ENCODE measurements around the gene ZDHHC13.
"Not testable (repeated sequence)": the region's sequence is repeated elsewhere in the genome, so short reads cannot be mapped to it uniquely, and the experiment has no call there.

ZDHHC13 gene

GRCh38 chr11:19117760-19118097 is 761 bp downstream of the ZDHHC13 start:
- TF ChIP-seq CTCF (IDR thresholded peaks at IDR 0.05; ENCODE audit: low read depth, low read length, missing control alignments), result no peak
- H3K27ac ChIP-seq, result no peak overlapping the region
- in situ Hi-C loops (cut with HindIII; ENCODE audit: low pct_ligation_motif_present, low sequenced_read_pairs), result no loop called here

GRCh38 chr11:19121646-19122045 is 4.7 kb downstream of the ZDHHC13 start:
- DNase-seq, result peak; percentile 4
- TF ChIP-seq CTCF (IDR thresholded peaks at IDR 0.05; ENCODE audit: low read depth, low read length, missing control alignments), result no peak
- H3K27me3 ChIP-seq (replicated peaks), result no peaks in the 10 kb centered on the region

More at GRCh38 chr11:19117760-19118097, 761 bp downstream of the ZDHHC13 start:
- H3K36me3 ChIP-seq (replicated peaks), result no peaks in the 10 kb centered on the region
- H3K27me3 ChIP-seq (replicated peaks), result no peaks in the 10 kb centered on the region
- peak overlapping the region; percentile 84 for H3K4me3 ChIP-seq (ENCODE audit: low read depth, low read length)
- DNase-seq, result no peak

GRCh38 chr11:19122960-19123615 is 6.1 kb downstream of the ZDHHC13 start:
- Histone ChIP-seq H3K4me3 (ENCODE audit: low read depth, low read length) (no peak overlapping the region), H3K36me3 (replicated peaks) (no peaks in the 10 kb centered on the region), H3K27me3 (replicated peaks) (no peaks in the 10 kb centered on the region), H3K27ac (no peak overlapping the region)
- TF ChIP-seq CTCF (IDR thresholded peaks at IDR 0.05; ENCODE audit: low read depth, low read length, missing control alignments), result no peak
- DNase-seq, result no peak
- in situ Hi-C loops (cut with HindIII; ENCODE audit: low pct_ligation_motif_present, low sequenced_read_pairs), result no loop called here

More at GRCh38 chr11:19121646-19122045, 4.7 kb downstream of the ZDHHC13 start:
- no peak overlapping the region for H3K4me3 ChIP-seq (ENCODE audit: low read depth, low read length)
- in situ Hi-C loops (cut with HindIII; ENCODE audit: low pct_ligation_motif_present, low sequenced_read_pairs), result no loop called here
- H3K27ac ChIP-seq, result no peak overlapping the region
- H3K36me3 ChIP-seq (replicated peaks), result no peaks in the 10 kb centered on the region

DNA sequence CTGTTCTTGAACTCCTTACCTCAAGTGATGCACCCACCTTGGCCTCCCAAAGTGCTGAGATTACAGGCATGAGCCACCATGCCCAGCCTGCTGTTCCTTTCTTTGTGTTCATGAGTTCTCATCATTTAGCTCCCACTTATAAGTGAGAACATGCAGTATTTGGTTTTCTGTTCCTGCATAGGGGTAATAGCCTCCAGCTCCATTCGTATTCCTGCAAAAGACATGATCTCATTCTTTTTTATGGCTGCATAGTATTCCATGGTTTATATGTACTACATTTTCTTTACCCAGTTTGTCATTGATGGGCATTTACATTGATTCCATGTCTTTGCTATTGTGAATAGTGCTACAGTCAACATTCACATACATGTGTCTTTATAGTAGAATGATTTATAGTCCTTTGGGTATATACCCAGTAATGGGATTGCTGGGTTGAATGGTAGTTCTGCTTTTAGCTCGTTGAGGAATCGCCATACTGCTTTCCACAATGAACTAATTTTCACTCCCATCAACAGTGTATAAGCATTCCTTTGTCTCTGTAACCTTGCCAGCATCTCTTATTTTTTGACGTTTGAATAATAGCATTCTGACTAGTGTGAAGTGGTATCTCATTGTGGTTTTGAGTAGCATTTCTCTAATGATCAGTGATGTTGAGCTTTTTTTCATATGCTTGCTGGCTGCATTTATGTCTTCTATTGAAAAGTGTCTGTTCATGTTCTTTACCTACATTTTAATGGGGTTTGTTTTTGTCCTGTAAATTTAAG is 9.8 kb downstream of the ZDHHC13 start:
- H3K4me3 ChIP-seq (ENCODE audit: low read depth, low read length); in situ Hi-C loops (cut with HindIII; ENCODE audit: low pct_ligation_motif_present, low sequenced_read_pairs); H3K27ac ChIP-seq; H3K36me3 ChIP-seq (replicated peaks); H3K27me3 ChIP-seq (replicated peaks); DNase-seq: not testable (repeated sequence)

DNA sequence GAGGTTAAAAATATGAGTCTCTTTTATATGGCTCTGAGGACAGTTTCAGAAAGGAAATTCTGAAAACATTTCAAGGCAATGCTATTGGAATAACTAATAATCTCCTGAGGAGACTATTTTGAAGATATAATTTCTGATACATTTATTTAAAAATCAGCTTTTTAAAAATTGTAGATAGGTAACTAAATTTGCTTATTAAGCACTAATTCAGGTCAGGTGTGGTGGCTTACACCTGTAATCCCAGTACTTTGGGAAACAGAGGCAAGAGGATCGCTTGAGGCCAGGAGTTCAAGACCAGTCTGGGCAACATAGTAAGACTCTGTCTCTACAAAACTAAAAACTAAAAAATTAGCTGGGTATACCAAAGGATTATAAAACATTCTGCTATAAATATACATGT is 17.0 kb downstream of the ZDHHC13 start:
- Histone ChIP-seq H3K4me3 (ENCODE audit: low read depth, low read length) (no peak overlapping the region), H3K27me3 (replicated peaks) (no peaks in the 10 kb centered on the region), H3K27ac (no peak overlapping the region), H3K36me3 (replicated peaks) (no peaks in the 10 kb centered on the region)
- no peak for DNase-seq
- no peak for TF ChIP-seq CTCF (IDR thresholded peaks at IDR 0.05; ENCODE audit: low read depth, low read length, missing control alignments)
- in situ Hi-C loops (cut with HindIII; ENCODE audit: low pct_ligation_motif_present, low sequenced_read_pairs), result no loop called here

- in situ Hi-C loops (cut with HindIII; ENCODE audit: low pct_ligation_motif_present, low sequenced_read_pairs); DNase-seq; H3K36me3 ChIP-seq (replicated peaks); H3K27ac ChIP-seq; H3K27me3 ChIP-seq (replicated peaks); H3K4me3 ChIP-seq (ENCODE audit: low read depth, low read length): not testable (repeated sequence)
Observed at GRCh38 chr11:19136884-19137283, 19.9 kb downstream of the ZDHHC13 start.
